ENCODE data around the gene RBMS3. TPM values are rescaled to one million over a fixed set of nuclear protein-coding genes. Genes with fewer than 3 reads are reported as not detected.

RBMS3 gene
- total RNA-seq, 4 donors from 2014 or later = 2.8 to 77.6 (median 13.7) TPM

GRCh38 chr3:29338377-29338776 is 57.5 kb downstream of the RBMS3 start:
- no peaks in the 10 kb centered on the region for H3K36me3 ChIP-seq
- DNase-seq = no peak
- H3K27me3 ChIP-seq = no peaks in the 10 kb centered on the region
- no peak overlapping the region for H3K4me3 ChIP-seq
- no peaks in the 10 kb centered on the region for H3K9me3 ChIP-seq
- H3K4me1 ChIP-seq = no peaks in the 10 kb centered on the region
- TF ChIP-seq POLR2A (IDR thresholded peaks at IDR 0.05) (no peak), CTCF (IDR thresholded peaks at IDR 0.05) (no peak)
- H3K27ac ChIP-seq = no peak overlapping the region

GRCh38 chr3:29339016-29339833 is 58.4 kb downstream of the RBMS3 start:
- H3K27ac ChIP-seq = no peak overlapping the region
- no peak for TF ChIP-seq POLR2A (IDR thresholded peaks at IDR 0.05)
- no peak for TF ChIP-seq CTCF (IDR thresholded peaks at IDR 0.05)
- no peak for DNase-seq
- H3K4me1 ChIP-seq = no peaks in the 10 kb centered on the region
- H3K36me3 ChIP-seq = no peaks in the 10 kb centered on the region
- no peak overlapping the region for H3K4me3 ChIP-seq
- H3K9me3 ChIP-seq = no peaks in the 10 kb centered on the region
- H3K27me3 ChIP-seq = no peaks in the 10 kb centered on the region

- Histone ChIP-seq H3K4me1 (no peaks in the 10 kb centered on the region), H3K27me3 (no peaks in the 10 kb centered on the region), H3K27ac (no peak overlapping the region), H3K36me3 (no peaks in the 10 kb centered on the region), H3K4me3 (no peak overlapping the region), H3K9me3 (no peaks in the 10 kb centered on the region)
- TF ChIP-seq CTCF (IDR thresholded peaks at IDR 0.05) (no peak), POLR2A (IDR thresholded peaks at IDR 0.05) (no peak)
- no peak for DNase-seq
Observed at GRCh38 chr3:29344154-29344553, 63.3 kb downstream of the RBMS3 start.

- Histone ChIP-seq H3K36me3 (no peaks in the 10 kb centered on the region), H3K4me1 (no peaks in the 10 kb centered on the region), H3K27ac (no peak overlapping the region), H3K27me3 (no peaks in the 10 kb centered on the region), H3K9me3 (no peaks in the 10 kb centered on the region), H3K4me3 (no peak overlapping the region)
- TF ChIP-seq POLR2A (IDR thresholded peaks at IDR 0.05) (no peak), CTCF (IDR thresholded peaks at IDR 0.05) (no peak)
- DNase-seq = no peak
Observed at GRCh38 chr3:29344935-29345334, 64.1 kb downstream of the RBMS3 start.

- Histone ChIP-seq H3K4me1 (no peaks in the 10 kb centered on the region), H3K36me3 (no peaks in the 10 kb centered on the region), H3K9me3 (no peaks in the 10 kb centered on the region), H3K27me3 (no peaks in the 10 kb centered on the region), H3K27ac (no peak overlapping the region), H3K4me3 (no peak overlapping the region)
- no peak for DNase-seq
- TF ChIP-seq POLR2A (IDR thresholded peaks at IDR 0.05) (no peak), CTCF (IDR thresholded peaks at IDR 0.05) (no peak)
Observed at GRCh38 chr3:29345516-29346300, 64.8 kb downstream of the RBMS3 start.
